Activated CD8-positive, alpha-beta memory T cell treated with anti-CD3 and anti-CD28 coated beads, Interleukin-2, amount 10 ng/mL, durations not matched to agents 7 days and 5 days (primary cell): ENCODE measurements around the gene CRELD2. TPM values are rescaled to one million over a fixed set of nuclear protein-coding genes. Genes with fewer than 3 reads are reported as not detected.

Experiments used
- ATAC-seq: fragments of 150-1000 bp; cut with Tn5 transposase; one replicate; pipeline ENCODE4 v1.10.0; 2021; ENCODE audit warnings: moderate library complexity
- CTCF ChIA-PET: fragments of 350-600 bp; sonication (Branson Sonifier 250); formaldehyde crosslinking; loops from one replicate; lab custom pipeline; 2021; ENCODE audit warnings: antibody characterized with exemption; lab: Charles Lee
- DNase-seq: peaks from one replicate; pipeline ENCODE4 v3.0.0-alpha.2; 2020
- H3K27ac Mint-ChIP-seq: one replicate; pipeline ENCODE4 v1.8.0; 2021; ENCODE audit warnings: mild to moderate bottlenecking, mixed read lengths
- H3K27me3 Mint-ChIP-seq: one replicate; pipeline ENCODE4 v1.8.0; 2021; ENCODE audit warnings: mixed read lengths
- H3K36me3 Mint-ChIP-seq: one replicate; pipeline ENCODE4 v1.8.0; 2021; ENCODE audit warnings: mild to moderate bottlenecking, mixed read lengths
- H3K4me1 Mint-ChIP-seq: one replicate; pipeline ENCODE4 v1.8.0; 2021; ENCODE audit warnings: mixed read lengths
- H3K4me3 Mint-ChIP-seq: one replicate; pipeline ENCODE4 v1.8.0; 2021; ENCODE audit warnings: mild to moderate bottlenecking, moderate library complexity, mixed read lengths
- H3K9me3 Mint-ChIP-seq: one replicate; pipeline ENCODE4 v1.8.0; 2022; ENCODE audit warnings: low read depth, mixed read lengths
- total RNA-seq, 2 experiments: library from RNA; stranded (reverse); gene quantifications; one replicate each; pipeline ENCODE4 v1.2.3, GENCODE V29; 2021

CRELD2 gene
- total RNA-seq, 2 experiments from 2014 or later, result 43.9 to 51.2 TPM

GRCh38 chr22:49957826-49958365 lies 39.5 kb downstream of the CRELD2 start:
- DNase-seq (no peak), ATAC-seq (no peak)
- H3K4me3 Mint-ChIP-seq, result no peak overlapping the region
- H3K9me3 Mint-ChIP-seq, result no peaks in the 10 kb centered on the region
- H3K27me3 Mint-ChIP-seq, result no peaks in the 10 kb centered on the region
- H3K27ac Mint-ChIP-seq, result no peak overlapping the region
- peaks cover 13% of the 10 kb centered on the region for H3K4me1 Mint-ChIP-seq
- peaks cover 10% of the 10 kb centered on the region for H3K36me3 Mint-ChIP-seq
- CTCF ChIA-PET, result no interaction called here

GRCh38 chr22:49958366-49958921 lies 40.0 kb downstream of the CRELD2 start:
- H3K27ac Mint-ChIP-seq, result peak overlapping the region; percentile 11
- peaks cover 15% of the 10 kb centered on the region for H3K36me3 Mint-ChIP-seq
- CTCF ChIA-PET, result no interaction called here
- H3K27me3 Mint-ChIP-seq, result no peaks in the 10 kb centered on the region
- no peak for ATAC-seq
- peak overlapping the region; percentile 72 for H3K4me3 Mint-ChIP-seq
- no peak for DNase-seq
- peaks cover 18% of the 10 kb centered on the region for H3K4me1 Mint-ChIP-seq
- no peaks in the 10 kb centered on the region for H3K9me3 Mint-ChIP-seq

- Mint-ChIP-seq H3K36me3 (peaks cover 21% of the 10 kb centered on the region), H3K4me1 (peaks cover 26% of the 10 kb centered on the region), H3K27ac (peak overlapping the region; percentile 82), H3K9me3 (no peaks in the 10 kb centered on the region), H3K27me3 (no peaks in the 10 kb centered on the region), H3K4me3 (peak overlapping the region; percentile 72)
- DNase-seq (no peak), ATAC-seq (no peak)
- CTCF ChIA-PET, result interaction anchor here (1.2 to 1.3 kb wide), 2 partner anchors 23 to 35 kb away, joined by 3 to 4 read pairs; no protein-coding TSS in a partner anchor
These were observed 40.7 kb downstream of the CRELD2 start for GRCh38 chr22:49958931-49959781.

- Mint-ChIP-seq H3K36me3 (peaks cover 23% of the 10 kb centered on the region), H3K4me3 (peak overlapping the region; percentile 72), H3K4me1 (peaks cover 29% of the 10 kb centered on the region), H3K27me3 (no peaks in the 10 kb centered on the region), H3K9me3 (no peaks in the 10 kb centered on the region), H3K27ac (peak overlapping the region; percentile 82)
- CTCF ChIA-PET, result interaction anchor here (1.0 to 1.3 kb wide), 3 partner anchors 11 to 34 kb away, joined by 3 to 4 read pairs (median 3); no protein-coding TSS in a partner anchor
- ATAC-seq (no peak), DNase-seq (no peak)
These were observed 41.3 kb downstream of the CRELD2 start for GRCh38 chr22:49959782-49960158.

GRCh38 chr22:49960159-49961004 lies 41.9 kb downstream of the CRELD2 start, which contains the start of gene PIM3:
TSS of gene PIM3 (plus strand) at chr22:49960772. CDS start at chr22:49960948, 176 bp downstream.
- peak within 1 kb of the TSS; percentile 87 for H3K27ac Mint-ChIP-seq
- CTCF ChIA-PET, result interaction anchor here (1.0 to 1.3 kb wide), 3 partner anchors 11 to 33 kb away, joined by 3 to 4 read pairs (median 3); no protein-coding TSS in a partner anchor
- H3K27me3 Mint-ChIP-seq, result no peaks in the 10 kb centered on the region
- peak; percentile 96 for DNase-seq
- H3K4me3 Mint-ChIP-seq, result peak within 1 kb of the TSS; percentile 86
- H3K9me3 Mint-ChIP-seq, result no peaks in the 10 kb centered on the region
- H3K36me3 Mint-ChIP-seq, result peaks cover 23% of the 10 kb centered on the region
- peaks cover 29% of the 10 kb centered on the region for H3K4me1 Mint-ChIP-seq
- peak; percentile 86 for ATAC-seq

GRCh38 chr22:49961005-49961600 lies 42.7 kb downstream of the CRELD2 start:
- Mint-ChIP-seq H3K4me3 (peak overlapping the region; percentile 86), H3K36me3 (peaks cover 23% of the 10 kb centered on the region), H3K4me1 (peaks cover 29% of the 10 kb centered on the region), H3K27ac (peak overlapping the region; percentile 87), H3K9me3 (no peaks in the 10 kb centered on the region), H3K27me3 (no peaks in the 10 kb centered on the region)
- ATAC-seq (no peak), DNase-seq (peak; percentile 65)
- CTCF ChIA-PET, result interaction anchor here (0.8 to 2.7 kb wide), 3 partner anchors 25 to 230 kb away, joined by 3 to 9 read pairs (median 3); no protein-coding TSS in a partner anchor

- H3K36me3 Mint-ChIP-seq, result peaks cover 23% of the 10 kb centered on the region
- H3K4me3 Mint-ChIP-seq, result peak overlapping the region; percentile 86
- no peaks in the 10 kb centered on the region for H3K9me3 Mint-ChIP-seq
- DNase-seq (no peak), ATAC-seq (no peak)
- H3K27ac Mint-ChIP-seq, result peak overlapping the region; percentile 87
- peaks cover 29% of the 10 kb centered on the region for H3K4me1 Mint-ChIP-seq
- no peaks in the 10 kb centered on the region for H3K27me3 Mint-ChIP-seq
- CTCF ChIA-PET, result interaction anchor here (0.8 to 2.7 kb wide), 5 partner anchors 9 to 229 kb away, joined by 3 to 9 read pairs (median 4); no protein-coding TSS in a partner anchor
These were observed 43.2 kb downstream of the CRELD2 start for GRCh38 chr22:49961601-49962011.

GRCh38 chr22:49962012-49962750 lies 43.7 kb downstream of the CRELD2 start:
- H3K4me1 Mint-ChIP-seq, result peaks cover 29% of the 10 kb centered on the region
- peaks cover 23% of the 10 kb centered on the region for H3K36me3 Mint-ChIP-seq
- H3K27ac Mint-ChIP-seq, result peak overlapping the region; percentile 87
- CTCF ChIA-PET, result interaction anchor here (0.8 to 2.7 kb wide), 6 partner anchors 9 to 228 kb away, joined by 3 to 9 read pairs (median 4); no protein-coding TSS in a partner anchor
- DNase-seq (peak; percentile 86), ATAC-seq (peak; percentile 3)
- H3K9me3 Mint-ChIP-seq, result no peaks in the 10 kb centered on the region
- H3K4me3 Mint-ChIP-seq, result peak overlapping the region; percentile 86
- no peaks in the 10 kb centered on the region for H3K27me3 Mint-ChIP-seq

- DNase-seq, result peak; percentile 41
- H3K4me1 Mint-ChIP-seq, result peaks cover 29% of the 10 kb centered on the region
- H3K4me3 Mint-ChIP-seq, result peak overlapping the region; percentile 86
- peak overlapping the region; percentile 81 for H3K27ac Mint-ChIP-seq
- no peaks in the 10 kb centered on the region for H3K27me3 Mint-ChIP-seq
- no peak for ATAC-seq
- H3K36me3 Mint-ChIP-seq, result peaks cover 23% of the 10 kb centered on the region
- CTCF ChIA-PET, result interaction anchor here (1.1 to 2.7 kb wide), 3 partner anchors 8 to 27 kb away, joined by 5 to 9 read pairs (median 5); no protein-coding TSS in a partner anchor
- no peaks in the 10 kb centered on the region for H3K9me3 Mint-ChIP-seq
These were observed 44.6 kb downstream of the CRELD2 start for GRCh38 chr22:49962751-49963646.

- ATAC-seq, result no peak
- Mint-ChIP-seq H3K4me1 (peaks cover 29% of the 10 kb centered on the region), H3K4me3 (peak overlapping the region; percentile 86), H3K36me3 (peaks cover 23% of the 10 kb centered on the region), H3K27ac (peak overlapping the region; percentile 73), H3K9me3 (no peaks in the 10 kb centered on the region), H3K27me3 (no peaks in the 10 kb centered on the region)
- CTCF ChIA-PET, result interaction anchor here (1.6 to 2.7 kb wide), 2 partner anchors 16 to 28 kb away, joined by 5 to 9 read pairs; no protein-coding TSS in a partner anchor
- no peak for DNase-seq
These were observed 45.2 kb downstream of the CRELD2 start for GRCh38 chr22:49963647-49964026.
